GM23338 (cell line): ENCODE data around the gene PMAIP1. TPM values are rescaled to one million over a fixed set of nuclear protein-coding genes. Genes with fewer than 3 reads are reported as not detected.

Source experiments
- ATAC-seq: fragments of 200-7000 bp; cut with Tn5 transposase; 3 replicates; pipeline ENCODE4 v1.9.1; 2020
- DNase-seq: peaks from one replicate; pipeline ENCODE4 v3.0.0-alpha.2; 2015; ENCODE audit warnings: low spot score
- H2AFZ ChIP-seq: fragments of 200-600 bp; sonication (generic); 2 replicates; pipeline ENCODE4 v1.8.0; 2016; ENCODE audit warnings: antibody characterized with exemption, mild to moderate bottlenecking, moderate library complexity
- H3F3A ChIP-seq: fragments of 200-600 bp; sonication (generic); replicated peaks from 2 replicates; pipeline ENCODE4 v1.8.0; 2017; ENCODE audit warnings: antibody characterized with exemption, mixed run types, low read depth
- H3K27ac ChIP-seq: fragments of 200-600 bp; sonication (generic); 2 replicates; pipeline ENCODE4 v1.6.1; 2016; ENCODE audit warnings: low read depth
- H3K27me3 ChIP-seq: fragments of 200-600 bp; sonication (generic); 2 replicates; pipeline ENCODE4 v1.8.0; 2016; ENCODE audit warnings: mild to moderate bottlenecking, mixed run types, moderate library complexity; ENCODE audit not compliant: insufficient read depth
- H3K36me3 ChIP-seq: fragments of 200-600 bp; sonication (generic); 2 replicates; pipeline ENCODE4 v1.8.0; 2016; ENCODE audit warnings: mild to moderate bottlenecking; ENCODE audit not compliant: insufficient read depth
- H3K4me1 ChIP-seq: fragments of 200-600 bp; sonication (generic); 2 replicates; pipeline ENCODE4 v1.8.0; 2016; ENCODE audit warnings: mild to moderate bottlenecking, moderate library complexity; ENCODE audit not compliant: insufficient read depth
- H3K4me2 ChIP-seq: fragments of 200-600 bp; sonication (generic); 2 replicates; pipeline ENCODE4 v1.7.1; 2017; ENCODE audit warnings: mixed run types
- H3K4me3 ChIP-seq: fragments of 200-600 bp; sonication (generic); 2 replicates; pipeline ENCODE4 v1.6.1; 2016; ENCODE audit warnings: mixed run types
- H3K79me2 ChIP-seq: fragments of 200-600 bp; sonication (generic); replicated peaks from 2 replicates; pipeline ENCODE4 v1.8.0; 2017; ENCODE audit warnings: mild to moderate bottlenecking; ENCODE audit not compliant: insufficient read depth
- H3K9me2 ChIP-seq: fragments of 200-600 bp; sonication (generic); 2 replicates; pipeline ENCODE4 v1.8.0; 2017; ENCODE audit not compliant: insufficient read depth
- H4K20me1 ChIP-seq: fragments of 200-600 bp; sonication (generic); replicated peaks from 2 replicates; pipeline ENCODE4 v1.8.0; 2017; ENCODE audit warnings: mild to moderate bottlenecking; ENCODE audit not compliant: insufficient read depth
- H3K27ac Mint-ChIP-seq: 2 replicates; pipeline ENCODE4 v1.8.0; 2020; ENCODE audit warnings: inconsistent platforms, mild to moderate bottlenecking, moderate library complexity, mixed read lengths
- H3K27me3 Mint-ChIP-seq: 3 replicates; pipeline ENCODE4 v1.8.0; 2022; ENCODE audit warnings: low read depth, mild to moderate bottlenecking, moderate library complexity, mixed read lengths, inconsistent platforms; ENCODE audit not compliant: insufficient read depth, poor library complexity
- H3K36me3 Mint-ChIP-seq: 3 replicates; pipeline ENCODE4 v1.8.0; 2021; ENCODE audit warnings: low read depth, mild to moderate bottlenecking, inconsistent platforms, moderate library complexity, mixed read lengths
- H3K4me1 Mint-ChIP-seq: 3 replicates; pipeline ENCODE4 v1.8.0; 2020; ENCODE audit warnings: mild to moderate bottlenecking, inconsistent platforms, mixed read lengths
- H3K4me3 Mint-ChIP-seq: 3 replicates; pipeline ENCODE4 v1.8.0; 2021; ENCODE audit warnings: moderate library complexity, mild to moderate bottlenecking, inconsistent platforms, mixed read lengths
- H3K9me3 Mint-ChIP-seq: 3 replicates; pipeline ENCODE4 v1.8.0; 2020; ENCODE audit warnings: moderate library complexity, mild to moderate bottlenecking, inconsistent platforms, mixed read lengths
- CREB1 ChIP-seq: fragments of 250-450 bp; sonication (Bioruptor Pico); IDR thresholded peaks from 2 replicates; pipeline ENCODE4 v1.5.0; 2020; ENCODE audit warnings: low read depth, mild to moderate bottlenecking, moderate library complexity
- CTCF ChIP-seq, 2 experiments: fragments of 200-600 bp in 1 of 2; sonication (generic) in 1 of 2; conservative IDR thresholded peaks; 2 replicates each; pipeline versions ENCODE4 v1.5.1 to v1.6.1; 2016 to 2017; ENCODE audit warnings: antibody characterized with exemption in 2 of 2, low read depth in 2 of 2, mild to moderate bottlenecking in 2 of 2, moderate library complexity in 1 of 2
- EZH2 ChIP-seq: fragments of 200-600 bp; sonication (generic); IDR thresholded peaks from one replicate; pipeline ENCODE4 v1.8.0; 2017; ENCODE audit warnings: antibody characterized with exemption, mild to moderate bottlenecking, low read depth; ENCODE audit not compliant: unreplicated experiment
- EZH2phosphoT487 ChIP-seq: fragments of 200-600 bp; sonication (generic); IDR thresholded peaks from one replicate; pipeline ENCODE4 v1.8.1; 2018; ENCODE audit warnings: antibody characterized with exemption; ENCODE audit not compliant: unreplicated experiment
- NANOG ChIP-seq: IDR thresholded peaks from 2 replicates; pipeline ENCODE4 v1.6.1; 2016; ENCODE audit warnings: antibody characterized with exemption, borderline replicate concordance
- POLR2AphosphoS5 ChIP-seq: IDR thresholded peaks from 2 replicates; pipeline ENCODE4 v1.6.1; 2016; ENCODE audit warnings: antibody characterized with exemption, low read depth
- STAT1 ChIP-seq: IDR thresholded peaks from one replicate; pipeline ENCODE4 v1.6.1; 2016; ENCODE audit warnings: antibody characterized with exemption; ENCODE audit not compliant: unreplicated experiment
- ZNF331 ChIP-seq: fragments of 250-450 bp; sonication (Bioruptor Pico); IDR thresholded peaks from 2 replicates; pipeline ENCODE4 v1.5.0; 2020; ENCODE audit warnings: low read depth, mild to moderate bottlenecking, moderate library complexity
- ZNF462 ChIP-seq: fragments of 250-450 bp; sonication (Bioruptor Pico); IDR thresholded peaks from 2 replicates; pipeline ENCODE4 v1.5.0; 2020; ENCODE audit warnings: mild to moderate bottlenecking, moderate library complexity
- polyA plus RNA-seq: library from polyadenylated mRNA; unstranded; fragments of >200 nt; fragmentation: Nextera tagmentation; extraction: Ambion mirVana; gene quantifications from 2 replicates; pipeline ENCODE4 v1.2.1, GENCODE V29; 2016
- total RNA-seq: library from RNA; depleted of rRNA; stranded (reverse); fragments of >200 nt; shearing (Covaris generic); gene quantifications from 2 replicates; pipeline ENCODE4 v1.2.3, GENCODE V29; 2014

Gene PMAIP1
- total and polyA plus RNA-seq, 2 experiments from 2014 or later: 156 to 296 TPM

DNA sequence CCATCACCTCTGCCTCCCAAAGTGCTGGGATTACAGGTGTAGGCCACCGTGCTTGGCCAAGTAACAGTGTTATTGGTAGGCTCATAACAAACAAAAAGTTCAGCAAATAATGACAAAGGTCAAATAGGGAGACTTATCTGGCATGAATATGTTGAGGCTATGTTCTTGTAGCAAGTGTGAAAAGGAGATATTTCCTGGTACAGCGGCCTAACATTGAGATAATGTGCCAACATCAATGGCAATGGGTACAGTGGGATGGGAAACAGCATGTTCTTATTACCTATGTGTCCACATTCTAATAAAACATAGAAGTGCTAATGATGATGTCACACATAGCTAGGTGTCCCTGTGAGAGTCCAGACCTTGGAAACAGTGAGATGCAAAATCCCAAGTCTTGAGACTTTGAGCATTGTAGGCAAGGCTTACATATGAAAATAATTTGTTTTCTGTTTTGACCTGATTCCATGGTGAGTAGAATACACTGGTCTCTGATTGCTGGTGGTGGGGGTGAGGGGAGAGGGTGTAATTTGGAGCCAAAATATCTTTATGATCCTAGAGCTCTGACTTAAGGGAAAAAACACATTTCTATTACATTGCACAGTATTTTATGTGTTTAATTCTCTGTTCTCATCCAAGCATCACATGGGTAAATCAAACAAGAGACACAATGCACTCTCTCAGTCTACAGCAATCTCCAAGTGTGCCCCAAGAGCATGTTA, 33.1 kb upstream of the PMAIP1 start:
- ATAC-seq (no peak), DNase-seq (no peak)
- H3K27me3 ChIP-seq: no peaks in the 10 kb centered on the region
- Mint-ChIP-seq H3K4me1 (peaks cover 37% of the 10 kb centered on the region), H3K4me3 (no peak overlapping the region), H3K9me3 (no peaks in the 10 kb centered on the region), H3K36me3 (no peaks in the 10 kb centered on the region), H3K27ac (peak overlapping the region; percentile 83), H3K27me3 (peaks cover 12% of the 10 kb centered on the region)
- no peaks in the 10 kb centered on the region for H4K20me1 ChIP-seq
- no peak overlapping the region for H3K4me2 ChIP-seq
- TF ChIP-seq CTCF (conservative IDR thresholded peaks at IDR 0.05; ENCODE audit: low read depth in 2 of 2): no peak
- no peak for TF ChIP-seq POLR2AphosphoS5
- TF ChIP-seq CREB1 (CRISPR knock-in tag): no peak
- no peak for TF ChIP-seq EZH2
- no peak overlapping the region for H3K4me3 ChIP-seq
- H3F3A ChIP-seq: no peaks in the 10 kb centered on the region
- peak overlapping the region; percentile 63 for H3K27ac ChIP-seq
- no peaks in the 10 kb centered on the region for H3K79me2 ChIP-seq
- no peaks in the 10 kb centered on the region for H3K9me2 ChIP-seq
- peaks cover 37% of the 10 kb centered on the region for H3K4me1 ChIP-seq
- no peaks in the 10 kb centered on the region for H3K36me3 ChIP-seq
- no peak overlapping the region for H2AFZ ChIP-seq

- DNase-seq: peak; percentile 63
- Histone ChIP-seq H3K27ac (peak overlapping the region; percentile 63), H3K36me3 (no peaks in the 10 kb centered on the region), H4K20me1 (no peaks in the 10 kb centered on the region), H3K27me3 (no peaks in the 10 kb centered on the region), H3F3A (no peaks in the 10 kb centered on the region), H3K4me2 (0 out of 2 replicates have a peak overlapping the region, but pooled peaks have one; percentile 19), H3K79me2 (no peaks in the 10 kb centered on the region), H2AFZ (no peak overlapping the region), H3K4me3 (no peak overlapping the region), H3K4me1 (peaks cover 37% of the 10 kb centered on the region), H3K9me2 (no peaks in the 10 kb centered on the region)
- peak overlapping the region; percentile 83 for H3K27ac Mint-ChIP-seq
- no peak overlapping the region for H3K4me3 Mint-ChIP-seq
- H3K4me1 Mint-ChIP-seq: peaks cover 41% of the 10 kb centered on the region
- peaks cover 10% of the 10 kb centered on the region for H3K27me3 Mint-ChIP-seq
- H3K36me3 Mint-ChIP-seq: no peaks in the 10 kb centered on the region
- H3K9me3 Mint-ChIP-seq: no peaks in the 10 kb centered on the region
- ATAC-seq: peak; percentile 10; the same call in 2 of the 3 replicates
- no peak for TF ChIP-seq ZNF331
- TF ChIP-seq EZH2phosphoT487: no peak
- no peak for TF ChIP-seq NANOG
- TF ChIP-seq CTCF (conservative IDR thresholded peaks at IDR 0.05; ENCODE audit: low read depth in 2 of 2): no peak
- no peak for TF ChIP-seq STAT1
- no peak for TF ChIP-seq ZNF462 (CRISPR knock-in tag)
- no peak for TF ChIP-seq CREB1 (CRISPR knock-in tag)
These were observed 32.3 kb upstream of the PMAIP1 start for GRCh38 chr18:59867337-59868104.
